Measurements from ENCODE around the gene BEX2.
"Not testable (repeated sequence)": the region's sequence is repeated elsewhere in the genome, so short reads cannot be mapped to it uniquely, and the experiment has no call there.

BEX2 gene

GRCh38 chrX:103311399-103311780, 600 bp upstream of the BEX2 start:
- no peak for DNase-seq (ENCODE audit: low read depth)
- no peak for TF ChIP-seq CTCF (IDR thresholded peaks at IDR 0.05; ENCODE audit: low read length, missing control alignments)
- no peak overlapping the region for H3K4me3 ChIP-seq (replicated peaks; ENCODE audit: low read depth, low read length)

GRCh38 chrX:103309860-103310554, 783 bp downstream of the BEX2 start:
- no peak overlapping the region for H3K4me3 ChIP-seq (replicated peaks; ENCODE audit: low read depth, low read length)
- TF ChIP-seq CTCF (IDR thresholded peaks at IDR 0.05; ENCODE audit: low read length, missing control alignments): no peak
- no peak for DNase-seq (ENCODE audit: low read depth)

GRCh38 chrX:103305666-103306065, 5.1 kb downstream of the BEX2 start:
- H3K4me3 ChIP-seq (replicated peaks; ENCODE audit: low read depth, low read length): not testable (repeated sequence)

DNA sequence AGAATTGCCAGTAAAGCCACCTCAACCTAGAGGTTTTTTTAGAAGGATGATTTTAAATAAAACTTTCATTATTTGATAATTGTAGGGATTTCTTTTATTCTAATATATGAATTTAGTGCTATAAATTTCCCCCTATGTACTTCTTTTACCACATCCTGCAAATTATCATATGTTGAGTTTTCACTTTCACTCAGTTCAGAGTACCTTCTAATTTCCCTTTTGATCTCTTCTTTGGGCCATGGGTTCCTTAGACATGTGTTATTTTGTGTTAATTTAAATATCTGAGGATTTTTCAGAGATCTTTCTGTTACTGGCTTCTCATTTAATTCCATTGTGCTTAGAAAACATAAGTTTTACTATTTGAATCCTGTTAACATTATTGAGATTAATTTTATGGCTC, 6.1 kb downstream of the BEX2 start:
- no peak for DNase-seq (ENCODE audit: low read depth)
- TF ChIP-seq CTCF (IDR thresholded peaks at IDR 0.05; ENCODE audit: low read length, missing control alignments): no peak
- no peak overlapping the region for H3K4me3 ChIP-seq (replicated peaks; ENCODE audit: low read depth, low read length)

More at GRCh38 chrX:103305666-103306065, 5.1 kb downstream of the BEX2 start:
- DNase-seq (ENCODE audit: low read depth): not testable (repeated sequence)

- DNase-seq (ENCODE audit: low read depth): no peak
- no peak for TF ChIP-seq CTCF (IDR thresholded peaks at IDR 0.05; ENCODE audit: low read length, missing control alignments)
- H3K4me3 ChIP-seq (replicated peaks; ENCODE audit: low read depth, low read length): no peak overlapping the region
Measured at GRCh38 chrX:103293118-103293517, 17.7 kb downstream of the BEX2 start.

DNA sequence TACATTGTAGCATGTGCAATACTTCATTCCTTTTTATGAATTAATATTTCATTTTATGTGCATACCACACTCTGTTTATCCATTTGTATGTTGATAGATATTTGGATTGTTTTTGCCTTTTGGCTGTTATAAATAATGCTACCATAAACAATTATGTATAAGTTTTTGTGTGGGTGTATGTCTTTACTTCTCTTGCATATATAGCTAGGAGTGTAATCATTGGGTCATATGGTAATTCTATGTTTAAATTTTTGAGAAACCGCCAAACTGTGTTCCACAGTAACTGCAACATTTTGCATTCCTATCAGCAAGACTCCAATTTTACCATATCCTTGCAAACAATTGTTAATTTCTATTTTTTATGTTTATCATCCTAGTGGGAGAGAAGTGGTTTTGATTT, 31.2 kb downstream of the BEX2 start:
- no peak for TF ChIP-seq CTCF (IDR thresholded peaks at IDR 0.05; ENCODE audit: low read length, missing control alignments)
- DNase-seq (ENCODE audit: low read depth): no peak
- H3K4me3 ChIP-seq (replicated peaks; ENCODE audit: low read depth, low read length): no peak overlapping the region

- no peak within 1 kb of the TSS for H3K4me3 ChIP-seq (replicated peaks; ENCODE audit: low read depth, low read length)
- DNase-seq (ENCODE audit: low read depth): no peak
- TF ChIP-seq CTCF (IDR thresholded peaks at IDR 0.05; ENCODE audit: low read length, missing control alignments): no peak
Measured at GRCh38 chrX:103276581-103277002, 34.2 kb downstream of the BEX2 start, which contains the start of gene TCEAL5. Gene TCEAL5, minus strand, starts transcription at chrX:103276750. Its CDS starts 2,187 bp downstream, at chrX:103274563.

All from fibroblast of pulmonary artery (primary cell).